WI38 (cell line): ENCODE measurements around the gene LCN15.
"Not testable (repeated sequence)": the region's sequence is repeated elsewhere in the genome, so short reads cannot be mapped to it uniquely, and the experiment has no call there.

Source experiments
- H3K4me3 ChIP-seq: 2 replicates; pipeline ENCODE4 v1.5.1; 2011; ENCODE audit warnings: low read depth, mild to moderate bottlenecking, control low read depth, low read length
- CTCF ChIP-seq: IDR thresholded peaks from 2 replicates; pipeline ENCODE4 v1.5.1; 2012; ENCODE audit warnings: low read depth, mild to moderate bottlenecking, control low read depth, low read length

The LCN15 gene

DNA sequence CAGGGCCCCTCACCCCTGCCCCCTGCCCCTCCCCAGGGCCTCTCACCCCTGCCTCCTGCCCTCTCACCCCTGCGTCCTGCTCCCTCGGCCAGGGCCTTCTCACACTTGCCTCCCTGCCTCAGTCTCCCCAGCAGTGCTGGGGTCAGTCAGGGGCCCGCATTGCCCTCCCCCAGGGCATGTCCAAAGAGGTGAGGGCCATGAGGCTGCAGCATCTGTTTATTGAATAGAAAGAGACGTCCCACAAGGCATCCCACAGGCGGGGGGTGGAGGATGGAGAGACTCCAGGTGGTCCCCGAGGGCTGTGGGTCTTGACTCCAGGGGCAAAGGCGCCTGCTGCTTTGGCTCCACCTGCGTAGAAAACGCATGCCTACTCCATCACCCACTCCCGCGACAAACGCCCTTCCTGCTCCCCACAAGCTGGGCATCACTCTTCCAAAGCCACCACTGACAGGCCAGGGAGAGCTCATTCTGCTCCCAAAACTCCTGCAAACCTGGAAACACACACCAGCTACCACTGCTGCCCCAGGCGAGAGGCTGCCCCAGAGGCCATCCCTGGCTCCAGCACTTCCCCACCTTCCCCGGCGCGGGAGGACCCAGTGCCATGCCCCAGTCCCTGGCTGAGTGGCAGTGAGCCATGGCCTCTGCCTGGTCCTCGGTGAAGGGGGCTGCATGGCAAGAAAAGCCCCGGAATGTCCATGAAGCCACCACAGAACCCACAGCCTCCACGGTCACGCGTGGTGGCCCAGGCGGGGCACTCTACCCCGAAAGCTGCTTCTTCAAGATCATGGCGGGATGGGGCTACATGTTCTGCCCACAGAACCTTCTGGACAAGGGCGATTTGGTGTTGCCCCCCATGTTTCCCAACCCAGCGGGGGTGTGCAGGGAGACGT is 4.6 kb downstream of the LCN15 start:
- TF ChIP-seq CTCF, result no peak
- no peak overlapping the region for H3K4me3 ChIP-seq

DNA sequence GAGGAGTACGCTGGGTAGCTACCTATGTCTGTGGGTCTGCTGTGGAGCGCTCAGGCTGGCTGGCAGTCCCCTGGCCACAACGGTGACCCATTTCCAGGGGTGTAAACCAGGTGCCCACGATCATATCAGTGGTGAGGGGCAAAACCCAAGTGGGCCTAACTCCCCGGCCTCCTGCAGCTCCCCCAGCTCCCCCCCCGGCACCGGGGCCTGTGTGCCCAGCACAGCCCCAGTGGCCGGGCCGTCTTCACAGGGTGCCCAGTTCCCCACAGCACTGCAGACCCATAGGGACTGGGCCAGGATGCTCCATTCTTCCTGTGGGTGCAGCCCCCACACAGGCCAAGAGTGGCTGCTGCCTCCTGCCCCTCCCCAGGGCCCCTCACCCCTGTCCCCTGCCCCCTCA is 5.3 kb downstream of the LCN15 start:
- H3K4me3 ChIP-seq, result no peak overlapping the region
- TF ChIP-seq CTCF, result no peak

DNA sequence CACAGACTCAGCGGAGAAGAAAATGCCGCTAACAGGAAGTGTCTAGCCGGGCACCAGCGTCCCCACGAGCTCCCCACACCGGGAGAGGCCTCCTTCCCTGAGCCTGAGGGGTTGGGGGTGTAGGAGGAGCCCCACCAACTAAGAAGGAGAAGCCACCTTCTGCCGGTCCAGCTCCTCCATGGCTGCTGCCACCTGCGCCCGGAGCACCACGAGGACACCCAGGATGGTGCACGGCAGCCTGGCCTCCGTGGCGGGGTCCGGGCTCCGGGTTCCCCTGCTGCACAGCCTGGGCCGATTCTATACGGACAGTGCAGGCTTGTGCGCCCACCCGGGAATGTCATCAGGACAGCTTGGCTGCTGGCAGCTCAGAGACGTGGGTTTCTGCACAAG is 6.6 kb downstream of the LCN15 start:
- no peak overlapping the region for H3K4me3 ChIP-seq
- no peak for TF ChIP-seq CTCF

DNA sequence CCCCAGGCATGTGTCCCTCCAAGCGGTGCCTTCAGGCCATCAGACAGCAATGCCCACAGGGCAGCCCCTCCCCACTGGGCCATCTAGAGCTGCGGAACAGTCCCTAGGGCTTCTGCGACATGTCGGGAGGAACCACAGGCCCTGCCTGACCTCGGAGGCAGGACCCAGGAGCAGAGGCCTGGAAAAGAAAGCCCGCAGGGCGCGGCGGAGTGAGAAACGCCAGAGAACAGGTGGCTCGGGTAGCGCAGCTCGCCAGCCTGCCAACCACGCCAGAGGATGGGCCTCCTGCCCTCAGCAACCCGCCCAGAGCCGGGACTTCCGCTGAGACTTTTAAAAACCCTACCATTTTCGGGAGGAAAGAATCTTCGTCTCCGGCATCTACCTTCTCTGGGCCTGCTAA is 7.0 kb downstream of the LCN15 start:
- no peak for TF ChIP-seq CTCF
- H3K4me3 ChIP-seq, result no peak overlapping the region

DNA sequence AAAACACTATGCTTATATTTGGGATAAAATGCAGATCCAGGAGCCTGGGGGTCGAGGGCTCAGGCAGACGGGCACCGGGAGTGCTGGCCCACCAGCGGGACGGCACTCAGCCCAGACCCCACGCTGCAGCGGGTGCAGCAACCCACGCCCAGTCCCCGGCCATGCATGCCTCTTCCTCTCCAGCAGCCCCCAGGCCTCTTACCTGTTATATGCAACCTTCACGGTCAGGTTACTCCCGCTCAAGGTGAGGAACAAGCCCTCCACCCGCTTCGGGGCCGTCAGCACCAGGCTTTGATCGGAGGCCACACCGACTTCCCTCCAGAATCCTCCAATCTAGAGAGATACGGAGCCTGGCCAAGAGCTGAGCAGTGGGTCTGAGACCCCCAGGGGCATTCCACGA is 7.5 kb downstream of the LCN15 start:
- TF ChIP-seq CTCF, result no peak
- H3K4me3 ChIP-seq, result no peak overlapping the region

DNA sequence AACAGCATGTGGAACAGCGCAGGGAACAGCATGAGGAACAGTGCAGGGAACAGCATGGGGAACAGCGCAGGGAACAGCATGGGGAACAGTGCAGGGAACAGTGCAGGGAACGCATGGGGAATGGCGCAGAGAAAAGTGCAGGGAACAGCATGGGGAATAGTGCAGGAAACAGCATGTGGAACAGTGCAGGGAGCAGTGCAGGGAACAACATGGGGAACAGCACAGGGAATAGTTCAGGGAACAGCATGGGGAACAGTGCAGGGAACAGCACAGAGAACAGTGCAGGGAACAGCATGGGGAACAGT is 8.2 kb downstream of the LCN15 start:
- TF ChIP-seq CTCF, result no peak
- no peak overlapping the region for H3K4me3 ChIP-seq

DNA sequence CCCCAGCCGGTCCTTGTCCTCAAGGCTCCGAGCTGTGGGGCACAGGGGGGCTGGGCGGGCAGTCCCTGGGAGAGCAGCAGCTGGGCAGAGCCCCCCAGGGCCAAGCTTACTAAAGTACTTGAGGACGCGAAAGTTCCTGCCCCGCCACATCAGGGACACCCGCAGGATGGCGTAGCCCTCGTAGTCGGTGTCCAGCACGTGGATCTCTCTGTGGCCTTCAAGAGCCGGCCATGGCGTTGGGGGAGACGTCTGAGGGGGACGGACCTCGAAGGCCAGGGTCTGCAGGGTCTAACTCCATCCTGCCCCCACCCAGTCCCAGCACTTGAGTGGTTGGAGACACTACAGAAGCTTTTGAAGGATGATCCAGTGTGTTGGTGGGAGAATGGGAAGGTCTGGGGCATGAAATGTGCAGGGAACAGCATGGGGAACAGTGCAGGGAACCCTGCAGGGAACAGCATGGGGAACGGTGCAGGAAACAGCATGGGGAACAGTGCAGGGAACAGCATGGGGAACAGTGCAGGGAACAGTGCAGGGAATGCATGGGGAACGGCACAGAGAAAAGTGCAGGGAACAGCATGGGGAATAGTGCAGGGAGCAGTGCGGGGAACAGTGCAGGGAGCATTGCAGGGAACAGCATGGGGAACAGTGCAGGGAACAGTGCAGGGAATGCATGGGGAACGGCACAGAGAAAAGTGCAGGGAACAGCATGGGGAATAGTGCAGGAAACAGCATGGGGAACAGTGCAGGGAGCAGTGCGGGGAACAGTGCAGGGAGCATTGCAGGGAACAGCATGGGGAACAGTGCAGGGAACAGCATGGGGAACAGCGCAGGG is 8.8 kb downstream of the LCN15 start:
- H3K4me3 ChIP-seq, result not testable (repeated sequence)
